ENCODE measurements around the gene MGME1. TPM values are rescaled to one million over a fixed set of nuclear protein-coding genes. Genes with fewer than 3 reads are reported as not detected.

Gene MGME1
- total RNA-seq, 1 donor from 2014 or later, result 32.7 TPM

- Mint-ChIP-seq H3K27ac (peak overlapping the region; percentile 51), H3K4me3 (peak overlapping the region; percentile 44), H3K4me1 (ENCODE audit: unreplicated experiment) (peaks cover 75% of the 10 kb centered on the region), H3K27me3 (no peaks in the 10 kb centered on the region), H3K9me3 (no peaks in the 10 kb centered on the region), H3K36me3 (peaks cover 26% of the 10 kb centered on the region)
- DNase-seq (ENCODE audit: extremely low spot score, unreplicated experiment), result no peak
- TF ChIP-seq, protein P1, sequence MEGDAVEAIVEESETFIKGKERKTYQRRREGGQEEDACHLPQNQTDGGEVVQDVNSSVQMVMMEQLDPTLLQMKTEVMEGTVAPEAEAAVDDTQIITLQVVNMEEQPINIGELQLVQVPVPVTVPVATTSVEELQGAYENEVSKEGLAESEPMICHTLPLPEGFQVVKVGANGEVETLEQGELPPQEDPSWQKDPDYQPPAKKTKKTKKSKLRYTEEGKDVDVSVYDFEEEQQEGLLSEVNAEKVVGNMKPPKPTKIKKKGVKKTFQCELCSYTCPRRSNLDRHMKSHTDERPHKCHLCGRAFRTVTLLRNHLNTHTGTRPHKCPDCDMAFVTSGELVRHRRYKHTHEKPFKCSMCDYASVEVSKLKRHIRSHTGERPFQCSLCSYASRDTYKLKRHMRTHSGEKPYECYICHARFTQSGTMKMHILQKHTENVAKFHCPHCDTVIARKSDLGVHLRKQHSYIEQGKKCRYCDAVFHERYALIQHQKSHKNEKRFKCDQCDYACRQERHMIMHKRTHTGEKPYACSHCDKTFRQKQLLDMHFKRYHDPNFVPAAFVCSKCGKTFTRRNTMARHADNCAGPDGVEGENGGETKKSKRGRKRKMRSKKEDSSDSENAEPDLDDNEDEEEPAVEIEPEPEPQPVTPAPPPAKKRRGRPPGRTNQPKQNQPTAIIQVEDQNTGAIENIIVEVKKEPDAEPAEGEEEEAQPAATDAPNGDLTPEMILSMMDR (conservative IDR thresholded peaks at IDR 0.05), result no peak
Measured at GRCh38 chr20:17961587-17961940, 7.3 kb upstream of the MGME1 start.

- no peak for DNase-seq (ENCODE audit: extremely low spot score, unreplicated experiment)
- peaks cover 23% of the 10 kb centered on the region for H3K36me3 Mint-ChIP-seq
- no peaks in the 10 kb centered on the region for H3K27me3 Mint-ChIP-seq
- peak overlapping the region; percentile 59 for H3K27ac Mint-ChIP-seq
- TF ChIP-seq, protein P1 (conservative IDR thresholded peaks at IDR 0.05), result no peak
- H3K9me3 Mint-ChIP-seq, result no peaks in the 10 kb centered on the region
- peak overlapping the region; percentile 63 for H3K4me3 Mint-ChIP-seq
- H3K4me1 Mint-ChIP-seq (ENCODE audit: unreplicated experiment), result peaks cover 71% of the 10 kb centered on the region
Measured at GRCh38 chr20:17963114-17963897, 5.5 kb upstream of the MGME1 start.

- Mint-ChIP-seq H3K27ac (peak overlapping the region; percentile 72), H3K27me3 (no peaks in the 10 kb centered on the region), H3K36me3 (peaks cover 23% of the 10 kb centered on the region), H3K4me1 (ENCODE audit: unreplicated experiment) (peaks cover 64% of the 10 kb centered on the region), H3K4me3 (peak overlapping the region; percentile 97), H3K9me3 (no peaks in the 10 kb centered on the region)
- TF ChIP-seq, protein P1 (conservative IDR thresholded peaks at IDR 0.05), result no peak
- no peak for DNase-seq (ENCODE audit: extremely low spot score, unreplicated experiment)
Measured at GRCh38 chr20:17964073-17964472, 4.7 kb upstream of the MGME1 start.

DNA sequence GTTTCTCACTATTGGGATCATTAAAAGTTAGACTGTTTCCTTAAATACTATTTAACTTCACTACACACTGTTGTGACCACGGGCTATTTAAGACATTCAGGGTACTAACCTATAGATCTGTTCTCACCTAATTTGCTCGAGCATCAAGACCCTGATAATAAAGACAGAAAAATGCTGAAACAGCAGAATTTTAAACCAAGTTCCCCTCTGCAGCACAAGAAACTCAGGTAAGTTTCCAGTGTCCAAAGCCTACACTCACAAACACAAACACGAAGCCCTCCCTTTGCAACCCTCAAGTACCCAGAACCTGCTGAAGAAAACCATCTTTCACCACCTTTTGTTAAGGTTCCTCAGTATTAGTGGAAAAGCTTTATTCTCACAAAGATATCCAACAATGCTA is 4.2 kb upstream of the MGME1 start:
- DNase-seq (ENCODE audit: extremely low spot score, unreplicated experiment), result no peak
- peaks cover 59% of the 10 kb centered on the region for H3K4me1 Mint-ChIP-seq (ENCODE audit: unreplicated experiment)
- H3K27ac Mint-ChIP-seq, result peak overlapping the region; percentile 72
- no peaks in the 10 kb centered on the region for H3K9me3 Mint-ChIP-seq
- H3K36me3 Mint-ChIP-seq, result peaks cover 23% of the 10 kb centered on the region
- peak overlapping the region; percentile 97 for H3K4me3 Mint-ChIP-seq
- TF ChIP-seq, protein P1 (conservative IDR thresholded peaks at IDR 0.05), result no peak
- H3K27me3 Mint-ChIP-seq, result no peaks in the 10 kb centered on the region

DNA sequence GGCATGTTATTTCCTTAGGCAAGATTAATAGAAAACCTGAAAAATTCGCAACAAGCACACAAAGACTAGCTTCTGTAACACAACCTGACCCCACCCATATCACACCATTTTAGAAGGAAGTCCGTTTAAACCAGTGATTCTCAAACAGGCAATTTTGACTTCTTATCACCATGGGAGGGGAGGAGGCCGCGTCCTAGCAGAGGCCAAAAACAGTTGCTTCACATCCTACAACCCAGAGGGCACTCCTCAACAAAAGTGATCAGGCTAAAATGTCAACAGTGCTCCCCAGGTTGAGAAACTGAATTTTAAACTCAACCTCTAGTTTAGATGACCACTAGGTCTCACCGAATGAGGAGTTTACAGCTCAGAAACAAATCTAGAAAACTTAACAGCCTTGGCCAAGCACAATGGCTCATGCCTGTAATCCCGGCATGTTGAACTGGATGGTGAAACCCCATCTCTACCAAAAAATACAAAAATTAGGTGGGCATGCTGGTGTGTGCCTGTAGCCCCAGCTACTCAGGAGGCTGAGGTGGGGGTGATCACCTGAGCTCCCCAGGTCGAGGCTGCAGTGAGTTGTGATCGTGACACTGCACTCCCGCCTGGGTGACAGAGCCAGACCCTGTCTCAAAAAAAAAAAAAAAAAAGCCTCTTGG is 3.6 kb upstream of the MGME1 start:
- TF ChIP-seq, protein P1 (conservative IDR thresholded peaks at IDR 0.05), result no peak
- DNase-seq (ENCODE audit: extremely low spot score, unreplicated experiment), result no peak
- peaks cover 23% of the 10 kb centered on the region for H3K36me3 Mint-ChIP-seq
- H3K9me3 Mint-ChIP-seq, result no peaks in the 10 kb centered on the region
- H3K4me3 Mint-ChIP-seq, result peak overlapping the region; percentile 97
- peak overlapping the region; percentile 99 for H3K27ac Mint-ChIP-seq
- H3K27me3 Mint-ChIP-seq, result no peaks in the 10 kb centered on the region
- H3K4me1 Mint-ChIP-seq (ENCODE audit: unreplicated experiment), result peaks cover 55% of the 10 kb centered on the region
